Subcutaneous adipose tissue (tissue), 4 donors: Measurements from ENCODE around the gene VAT1L. TPM values are rescaled to one million over a fixed set of nuclear protein-coding genes. Genes with fewer than 3 reads are reported as not detected.

ENCODE experiments used
- CTCF ChIP-seq: fragments of 450-650 bp; IDR thresholded peaks from one replicate; pipeline ENCODE4 v1.5.1; 2016; ENCODE audit warnings: low read depth, mild to moderate bottlenecking, control low read depth, antibody characterized with exemption, moderate library complexity
- total RNA-seq, 4 donors: library from RNA; depleted of rRNA; stranded (reverse); fragments of >200 nt; gene quantifications; one replicate each; pipeline ENCODE4 v1.1.0, GENCODE V29; 2016

VAT1L gene
- total RNA-seq, 4 donors from 2014 or later = 0.22 to 0.34 TPM; not detected in 2

DNA sequence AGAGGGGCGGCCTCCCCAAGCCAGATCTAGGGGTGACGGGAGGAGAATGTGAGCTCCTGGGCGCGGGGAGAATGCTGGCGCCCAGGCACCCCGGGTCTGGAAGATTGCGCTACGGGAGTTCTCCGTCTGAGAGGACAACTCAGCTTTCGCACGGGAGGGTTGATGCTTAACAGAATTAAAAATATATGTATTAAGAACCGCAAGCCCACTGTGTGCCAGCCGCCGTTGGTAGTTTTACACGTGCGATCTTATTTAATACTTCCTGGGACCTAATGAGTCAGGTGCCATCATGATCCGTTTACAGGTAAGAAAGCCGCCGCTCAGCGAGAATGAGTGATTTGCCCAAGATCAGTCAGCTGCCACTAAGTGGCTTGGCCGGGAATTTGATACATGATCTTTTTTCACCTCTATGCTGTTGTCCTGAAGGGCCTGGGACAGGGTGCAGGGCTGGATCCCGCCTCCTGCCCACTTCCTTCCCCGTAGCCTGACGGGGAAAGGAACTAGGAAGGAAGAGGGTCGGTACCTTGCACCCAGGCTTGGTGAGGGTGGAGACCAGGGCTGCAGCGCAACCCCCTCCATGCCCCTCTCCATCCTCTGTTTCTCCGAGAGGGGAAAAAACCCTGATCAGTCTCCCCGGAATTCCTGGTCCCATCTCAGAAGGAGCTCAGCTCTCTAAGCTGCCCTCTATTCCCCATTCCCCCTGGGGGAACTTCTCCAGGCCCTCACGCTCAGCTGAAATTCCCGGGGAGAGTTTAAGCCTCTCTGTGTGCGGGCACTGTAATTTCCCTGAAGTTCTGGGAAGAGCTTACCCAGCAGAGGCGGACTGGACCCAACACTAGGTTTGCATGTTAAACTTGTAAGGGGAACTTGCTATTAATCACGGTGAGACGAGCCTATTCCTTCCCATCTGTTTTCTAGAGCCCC is 983 bp downstream of the VAT1L start:
- TF ChIP-seq CTCF = no peak

- TF ChIP-seq CTCF = no peak
Measured at GRCh38 chr16:77790009-77790372, 1.6 kb downstream of the VAT1L start.

GRCh38 chr16:77790912-77791311 is 2.5 kb downstream of the VAT1L start:
- TF ChIP-seq CTCF = no peak

DNA sequence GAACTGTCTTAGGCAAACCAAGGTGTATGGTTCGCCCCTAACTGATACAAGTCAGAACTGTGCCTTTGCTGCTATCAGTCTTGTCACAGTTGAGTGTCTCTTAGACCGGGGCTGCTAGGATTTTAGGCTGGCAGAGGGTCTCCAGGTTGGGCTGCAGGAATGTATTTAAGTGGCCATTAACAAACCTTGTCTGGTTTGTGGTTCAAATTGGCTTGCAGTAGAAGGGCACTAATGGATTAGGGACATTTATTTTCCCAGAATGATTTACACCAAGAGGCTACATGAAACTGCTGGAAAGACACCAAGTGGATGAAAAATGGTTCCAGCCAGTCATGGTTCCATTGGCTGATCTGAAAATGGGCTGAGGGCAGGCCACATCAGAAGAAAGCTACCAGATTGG is 5.1 kb downstream of the VAT1L start:
- no peak for TF ChIP-seq CTCF

- no peak for TF ChIP-seq CTCF
Measured at GRCh38 chr16:77794586-77794985, 6.2 kb downstream of the VAT1L start.

DNA sequence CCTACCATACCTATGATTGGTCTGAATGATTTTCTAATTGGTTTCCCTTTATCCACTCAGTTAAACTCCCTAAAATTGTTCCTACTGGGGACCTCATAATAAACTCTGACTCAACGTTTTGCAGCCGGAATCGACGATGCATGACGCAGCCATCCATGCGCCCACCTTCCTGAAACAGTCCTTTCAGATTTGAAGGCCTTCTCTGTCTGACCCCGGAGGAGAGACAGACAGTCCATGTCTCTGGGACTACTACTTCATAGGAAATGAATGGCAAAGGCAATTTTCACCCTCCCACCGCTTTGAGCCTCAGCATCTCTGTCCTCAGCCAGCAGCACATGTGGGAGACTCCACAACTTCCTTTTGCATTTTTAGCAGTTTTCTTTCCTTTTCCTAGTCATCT is 13.5 kb downstream of the VAT1L start:
- TF ChIP-seq CTCF = no peak

GRCh38 chr16:77805398-77805797 is 17.0 kb downstream of the VAT1L start:
- TF ChIP-seq CTCF = no peak
